Upper lobe of left lung (tissue), 6 donors: Measurements from ENCODE around the gene SYNJ1. TPM values are rescaled to one million over a fixed set of nuclear protein-coding genes. Genes with fewer than 3 reads are reported as not detected.
A peak's percentile ranks its signal among the peaks of the same experiment; 100 is the strongest.

Source experiments
- ATAC-seq, 2 donors: fragments of 200-7000 bp; cut with Tn5 transposase; one replicate each; pipeline ENCODE4 v1.9.1; 2022; ENCODE audit warnings: mild to moderate bottlenecking in 2 of 2, moderate library complexity in 2 of 2; ENCODE audit not compliant: low FRiP score in 2 of 2
- DNase-seq, 2 donors: peaks; one replicate each; pipeline ENCODE4 v3.0.0-alpha.2; 2019 to 2020
- H3K27ac ChIP-seq, 4 donors: fragments of 200-600 bp; sonication (generic); one replicate each; pipeline ENCODE4 v1.5.1; 2016 to 2019
- H3K27me3 ChIP-seq, 4 donors: fragments of 200-600 bp; sonication (generic); one replicate each; pipeline ENCODE4 v1.5.1; 2017 to 2019
- H3K36me3 ChIP-seq, 4 donors: fragments of 200-600 bp; sonication (generic); one replicate each; pipeline ENCODE4 v1.5.1; 2016 to 2019
- H3K4me1 ChIP-seq, 4 donors: fragments of 200-600 bp; sonication (generic); one replicate each; pipeline ENCODE4 v1.5.1; 2018 to 2019
- H3K4me3 ChIP-seq, 4 donors: fragments of 200-600 bp; sonication (generic); one replicate each; pipeline ENCODE4 v1.5.1; 2017 to 2019; ENCODE audit warnings: mild to moderate bottlenecking in 2 of 4, moderate library complexity in 1 of 4
- H3K9me3 ChIP-seq, 4 donors: fragments of 200-600 bp; sonication (generic); one replicate each; pipeline ENCODE4 v1.5.1; 2018 to 2019
- CTCF ChIP-seq, 6 experiments: fragments of 450-650 bp in 4 of 6; fragments of 200-600 bp in 2 of 6; sonication (generic) in 2 of 6; IDR thresholded peaks; one replicate each; pipeline ENCODE4 v1.5.1; 2016 to 2019; ENCODE audit warnings: antibody characterized with exemption in 6 of 6
- EP300 ChIP-seq, 4 donors: sonication (generic); formaldehyde crosslinking; IDR thresholded peaks; one replicate each; pipeline ENCODE4 v1.5.1; 2017; ENCODE audit warnings: antibody characterized with exemption in 4 of 4, control low read depth in 2 of 4
- POLR2A ChIP-seq, 4 donors: fragments of 450-650 bp; IDR thresholded peaks; one replicate each; pipeline ENCODE4 v1.5.1; 2016 to 2017; ENCODE audit warnings: antibody characterized with exemption in 4 of 4, mild to moderate bottlenecking in 2 of 4
- POLR2AphosphoS5 ChIP-seq, 2 donors: sonication (generic); formaldehyde crosslinking; IDR thresholded peaks; one replicate each; pipeline ENCODE4 v1.5.1; 2017; ENCODE audit warnings: antibody characterized with exemption in 2 of 2
- WGBS, 2 donors: methylation state at CpG; one replicate each; pipeline ENCODE4 v1.1.5; 2017 to 2018; 5-methylcytosine and 5-hydroxymethylcytosine counted together
- total RNA-seq, 6 donors: library from RNA; depleted of rRNA in 4 of 6; stranded (reverse); fragments of >200 nt in 4 of 6; gene quantifications; one replicate each; pipeline versions ENCODE4 v1.1.0 to v1.2.1, GENCODE V29; 2016 to 2021
- donor health status: DM: no; HTN: no; CAD: no; lungs with moderate emphysema.
- donor health status: DM: no; HTN: yes; CAD: no; lungs with severe emphysema.

Gene SYNJ1
- total RNA-seq, 6 donors from 2014 or later, result 11.1 to 24.4 (median 16.7) TPM

GRCh38 chr21:32770871-32771523, 43.2 kb upstream of the SYNJ1 start:
- peak; percentile 67 to 77 for ATAC-seq
- Histone ChIP-seq H3K36me3 (peaks cover 0 to 17% (median 3%) of the 10 kb centered on the region in 4 donors), H3K4me3 (peak overlapping the region; percentile 65 to 96 (median 89)), H3K27me3 (peaks cover 0 to 6% (median 0%) of the 10 kb centered on the region in 4 donors), H3K27ac (peak overlapping the region; percentile 85 to 98 (median 94)), H3K9me3 (peaks cover 0 to 5% (median 0%) of the 10 kb centered on the region in 4 donors), H3K4me1 (peaks cover 18 to 34% (median 28%) of the 10 kb centered on the region in 4 donors)
- DNase-seq, result peak in 1 of 2 donors; percentile 61
- 0 to 2% methylated on average over 5 to 40 of the region's 56 CpGs for WGBS, 2 donors
- TF ChIP-seq POLR2A (IDR thresholded peaks at IDR 0.05), result no peak
- no peak for TF ChIP-seq CTCF (IDR thresholded peaks at IDR 0.05)
- no peak for TF ChIP-seq EP300 (IDR thresholded peaks at IDR 0.05)
- TF ChIP-seq POLR2AphosphoS5 (IDR thresholded peaks at IDR 0.05), result no peak

GRCh38 chr21:32768530-32768929, 40.7 kb upstream of the SYNJ1 start:
- DNase-seq, result no peak
- peaks cover 0 to 6% (median 0%) of the 10 kb centered on the region in 4 donors for H3K27me3 ChIP-seq
- no peak for TF ChIP-seq EP300 (IDR thresholded peaks at IDR 0.05)
- no peak for TF ChIP-seq POLR2A (IDR thresholded peaks at IDR 0.05)
- no peak for TF ChIP-seq CTCF (IDR thresholded peaks at IDR 0.05)
- no peak for TF ChIP-seq POLR2AphosphoS5 (IDR thresholded peaks at IDR 0.05)
- ATAC-seq, result no peak
- H3K36me3 ChIP-seq, result peaks cover 0 to 24% (median 9%) of the 10 kb centered on the region in 4 donors
- no peak overlapping the region for H3K27ac ChIP-seq
- WGBS, 2 donors, result 72% methylated on average over 3 of the region's 3 CpGs
- no peak overlapping the region for H3K4me3 ChIP-seq
- H3K9me3 ChIP-seq, result peaks cover 0 to 5% (median 0%) of the 10 kb centered on the region in 4 donors
- H3K4me1 ChIP-seq, result peaks cover 18 to 48% (median 28%) of the 10 kb centered on the region in 4 donors

- no peaks in the 10 kb centered on the region for H3K9me3 ChIP-seq
- WGBS, 2 donors, result 67 to 88% methylated on average over 2 of the region's 2 CpGs
Observed at GRCh38 chr21:32765058-32765457, 37.2 kb upstream of the SYNJ1 start.

GRCh38 chr21:32764186-32764585, 36.4 kb upstream of the SYNJ1 start:
- Histone ChIP-seq H3K27ac (no peak overlapping the region), H3K4me3 (no peak overlapping the region), H3K27me3 (no peaks in the 10 kb centered on the region), H3K36me3 (peaks cover 17 to 67% (median 42%) of the 10 kb centered on the region in 4 donors), H3K4me1 (peaks cover 0 to 23% (median 7%) of the 10 kb centered on the region in 4 donors), H3K9me3 (no peaks in the 10 kb centered on the region)
- DNase-seq (no peak), ATAC-seq (no peak)
- TF ChIP-seq CTCF (IDR thresholded peaks at IDR 0.05), result no peak
- no peak for TF ChIP-seq POLR2A (IDR thresholded peaks at IDR 0.05)
- no peak for TF ChIP-seq POLR2AphosphoS5 (IDR thresholded peaks at IDR 0.05)
- TF ChIP-seq EP300 (IDR thresholded peaks at IDR 0.05), result no peak
- WGBS, 2 donors, result 95 to 100% methylated on average over 1 of the region's 1 CpG

More at GRCh38 chr21:32765058-32765457, 37.2 kb upstream of the SYNJ1 start:
- H3K27me3 ChIP-seq, result no peaks in the 10 kb centered on the region
- peaks cover 12 to 59% (median 34%) of the 10 kb centered on the region in 4 donors for H3K36me3 ChIP-seq
- no peak for DNase-seq
- TF ChIP-seq POLR2AphosphoS5 (IDR thresholded peaks at IDR 0.05) (no peak), POLR2A (IDR thresholded peaks at IDR 0.05) (no peak), EP300 (IDR thresholded peaks at IDR 0.05) (no peak), CTCF (IDR thresholded peaks at IDR 0.05) (no peak)
- H3K27ac ChIP-seq, result no peak overlapping the region
- no peak overlapping the region for H3K4me3 ChIP-seq
- no peak for ATAC-seq
- peaks cover 8 to 32% (median 16%) of the 10 kb centered on the region in 4 donors for H3K4me1 ChIP-seq
